OCI-LY1 (cell line): ENCODE data around the gene GLS.
"Not testable (repeated sequence)": the region's sequence is repeated elsewhere in the genome, so short reads cannot be mapped to it uniquely, and the experiment has no call there.

Source experiments
- H2AFZ ChIP-seq: fragments of 200-600 bp; sonication (generic), shearing (Covaris generic); 2 replicates; pipeline ENCODE4 v1.6.0; 2014; ENCODE audit warnings: antibody characterized with exemption, mild to moderate bottlenecking, low read length
- H3F3A ChIP-seq: fragments of 200-600 bp; sonication (generic), shearing (Covaris generic); 2 replicates; pipeline ENCODE4 v1.6.0; 2014; ENCODE audit warnings: mild to moderate bottlenecking, antibody characterized with exemption, low read length, moderate library complexity; ENCODE audit not compliant: insufficient read depth
- H3K27ac ChIP-seq: fragments of 200-600 bp; sonication (generic); 2 replicates; pipeline ENCODE4 v1.5.1; 2014; ENCODE audit warnings: low read length, mixed run types, mild to moderate bottlenecking, low read depth; ENCODE audit not compliant: poor library complexity, severe bottlenecking
- H3K27me3 ChIP-seq: fragments of 200-600 bp; sonication (generic); 2 replicates; pipeline ENCODE4 v1.6.0; 2014; ENCODE audit warnings: antibody characterized with exemption, mild to moderate bottlenecking, low read length, moderate library complexity; ENCODE audit not compliant: insufficient read depth
- H3K36me3 ChIP-seq: fragments of 200-600 bp; sonication (generic); 2 replicates; pipeline ENCODE4 v1.6.1; 2014; ENCODE audit warnings: mild to moderate bottlenecking, antibody characterized with exemption, low read length, moderate library complexity, mixed read lengths; ENCODE audit not compliant: insufficient read depth
- H3K4me1 ChIP-seq: fragments of 200-600 bp; sonication (generic); 2 replicates; pipeline ENCODE4 v1.5.1; 2014; ENCODE audit warnings: mild to moderate bottlenecking, low read length, moderate library complexity; ENCODE audit not compliant: insufficient read depth, severe bottlenecking
- H3K4me2 ChIP-seq: fragments of 200-600 bp; sonication (generic), shearing (Covaris generic); 2 replicates; pipeline ENCODE4 v1.6.1; 2014; ENCODE audit warnings: low read length
- H3K4me3 ChIP-seq: fragments of 200-600 bp; sonication (generic); 2 replicates; pipeline ENCODE4 v1.5.1; 2014; ENCODE audit warnings: low read length, low read depth, mild to moderate bottlenecking, mixed read lengths; ENCODE audit not compliant: poor library complexity, severe bottlenecking
- H3K79me2 ChIP-seq: fragments of 200-600 bp; shearing (Covaris generic); 2 replicates; pipeline ENCODE4 v1.6.1; 2016; ENCODE audit warnings: mixed run types, low read length, mixed read lengths; ENCODE audit not compliant: insufficient read depth
- H3K9ac ChIP-seq: fragments of 200-600 bp; sonication (generic), shearing (Covaris generic); 2 replicates; pipeline ENCODE4 v1.6.1; 2014; ENCODE audit warnings: mild to moderate bottlenecking, low read length, mixed read lengths
- H3K9me2 ChIP-seq: fragments of 200-600 bp; sonication (generic), shearing (Covaris generic); 2 replicates; pipeline ENCODE4 v1.6.1; 2014; ENCODE audit warnings: low read depth, mild to moderate bottlenecking, low read length, mixed read lengths
- H3K9me3 ChIP-seq: fragments of 200-600 bp; shearing (Covaris generic); 2 replicates; pipeline ENCODE4 v1.6.1; 2014; ENCODE audit warnings: low read length, mixed read lengths
- H4K20me1 ChIP-seq: fragments of 200-600 bp; sonication (generic), shearing (Covaris generic); 2 replicates; pipeline ENCODE4 v1.6.0; 2016; ENCODE audit warnings: mild to moderate bottlenecking, low read length; ENCODE audit not compliant: insufficient read depth
- CTCF ChIP-seq: fragments of 200-600 bp; sonication (generic), shearing (Covaris generic); IDR thresholded peaks from 2 replicates; pipeline ENCODE4 v1.5.1; 2017; ENCODE audit warnings: mild to moderate bottlenecking, antibody characterized with exemption, low read length, moderate library complexity, mixed read lengths
- EZH2 ChIP-seq: fragments of 200-600 bp; sonication (generic), shearing (Covaris generic); IDR thresholded peaks from 2 replicates; pipeline ENCODE4 v1.8.0; 2017; ENCODE audit warnings: borderline replicate concordance, mixed run types, mild to moderate bottlenecking, antibody characterized with exemption, low read length, moderate library complexity, mixed read lengths

The GLS gene

DNA sequence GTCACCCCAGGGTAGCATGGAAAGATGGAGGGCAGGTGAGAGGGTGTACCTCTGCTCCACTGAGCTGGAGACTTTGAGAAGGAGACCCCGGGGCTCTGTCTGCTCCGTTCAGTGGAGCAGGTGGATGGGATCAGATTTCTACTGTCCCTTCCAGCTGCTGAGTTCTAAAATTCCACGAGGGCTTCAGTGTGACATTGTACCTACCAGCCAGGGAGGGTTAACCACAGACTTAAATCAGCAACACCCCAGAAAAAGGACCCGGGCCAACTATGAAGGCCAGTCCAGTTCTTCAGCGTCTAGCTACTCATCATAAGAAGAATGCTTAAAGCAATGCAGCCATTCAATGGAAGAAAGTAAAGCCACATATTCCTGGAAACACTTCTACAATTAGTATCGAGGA lies 109.5 kb downstream of the GLS start:
- Histone ChIP-seq H3K79me2 (no peaks in the 10 kb centered on the region), H3K36me3 (peaks cover 91% of the 10 kb centered on the region), H4K20me1 (no peaks in the 10 kb centered on the region), H3K27ac (no peak overlapping the region), H3K9me2 (no peaks in the 10 kb centered on the region), H3K4me1 (no peaks in the 10 kb centered on the region), H3K9me3 (no peaks in the 10 kb centered on the region), H3K4me3 (no peak overlapping the region), H3K4me2 (no peak overlapping the region), H3K27me3 (no peaks in the 10 kb centered on the region), H3K9ac (no peak overlapping the region), H3F3A (no peaks in the 10 kb centered on the region), H2AFZ (no peak overlapping the region)
- TF ChIP-seq EZH2 (no peak), CTCF (no peak)

- Histone ChIP-seq H3K4me3 (no peak overlapping the region), H3F3A (no peaks in the 10 kb centered on the region), H3K9me2 (no peaks in the 10 kb centered on the region), H3K9ac (no peak overlapping the region), H3K27me3 (no peaks in the 10 kb centered on the region), H3K4me2 (no peak overlapping the region), H2AFZ (no peak overlapping the region), H4K20me1 (no peaks in the 10 kb centered on the region), H3K27ac (no peak overlapping the region), H3K9me3 (no peaks in the 10 kb centered on the region), H3K36me3 (peaks cover 89% of the 10 kb centered on the region), H3K79me2 (no peaks in the 10 kb centered on the region), H3K4me1 (no peaks in the 10 kb centered on the region)
- TF ChIP-seq CTCF, result no peak
Observed at GRCh38 chr2:190993292-190993643, 112.6 kb downstream of the GLS start.

DNA sequence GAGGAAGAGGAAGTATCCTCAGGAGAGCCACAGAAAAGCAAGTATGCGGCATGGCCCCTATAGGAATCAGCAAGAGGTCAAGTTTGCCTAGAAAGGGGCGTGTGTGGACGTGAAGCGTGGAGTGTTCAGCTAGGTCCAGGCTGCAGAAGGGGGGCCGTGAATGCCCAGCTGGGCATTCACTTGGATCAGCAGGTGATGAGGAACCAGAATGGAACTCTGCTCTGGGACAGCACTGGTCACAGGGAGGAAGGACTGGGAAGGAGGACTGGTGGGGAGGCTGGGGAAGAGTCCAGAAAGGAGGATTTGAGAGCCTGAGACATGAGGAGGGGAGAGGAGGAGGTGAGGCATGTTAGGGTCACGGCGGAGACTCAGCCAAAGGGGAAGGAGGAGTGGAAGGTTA lies 113.5 kb downstream of the GLS start:
- no peak overlapping the region for H3K9ac ChIP-seq
- no peak for TF ChIP-seq CTCF
- TF ChIP-seq EZH2, result no peak
- H3K4me1 ChIP-seq, result no peaks in the 10 kb centered on the region
- no peaks in the 10 kb centered on the region for H3K27me3 ChIP-seq
- H3F3A ChIP-seq, result no peaks in the 10 kb centered on the region
- H4K20me1 ChIP-seq, result no peaks in the 10 kb centered on the region
- H3K9me2 ChIP-seq, result no peaks in the 10 kb centered on the region
- H3K9me3 ChIP-seq, result no peaks in the 10 kb centered on the region
- H3K27ac ChIP-seq, result no peak overlapping the region
- peaks cover 86% of the 10 kb centered on the region for H3K36me3 ChIP-seq
- no peak overlapping the region for H2AFZ ChIP-seq
- H3K79me2 ChIP-seq, result no peaks in the 10 kb centered on the region
- H3K4me3 ChIP-seq, result no peak overlapping the region
- H3K4me2 ChIP-seq, result no peak overlapping the region

DNA sequence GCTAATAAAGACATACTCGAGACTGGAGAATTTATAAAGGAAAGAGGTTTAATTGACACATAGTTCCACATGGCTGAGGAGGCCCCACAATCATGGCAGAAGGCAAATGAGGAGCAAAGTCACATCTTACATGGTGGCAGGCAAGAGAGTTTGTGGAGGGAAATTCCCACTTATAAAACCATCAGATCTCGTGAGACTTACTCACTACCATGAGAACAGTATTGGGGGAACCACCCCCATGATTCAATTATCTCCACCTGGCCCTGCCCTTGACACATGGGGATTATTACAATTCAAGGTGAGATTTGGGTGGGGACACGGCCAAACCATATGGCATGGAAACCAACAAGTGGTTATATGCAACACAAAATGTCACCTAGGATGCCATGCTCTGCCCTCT lies 114.7 kb downstream of the GLS start:
- not testable (repeated sequence) for H3K9me3 ChIP-seq, H3K27ac ChIP-seq, H3K27me3 ChIP-seq, H4K20me1 ChIP-seq, H2AFZ ChIP-seq, H3K4me2 ChIP-seq, H3K9ac ChIP-seq, H3K9me2 ChIP-seq, H3K4me3 ChIP-seq, H3K4me1 ChIP-seq, H3F3A ChIP-seq, H3K79me2 ChIP-seq
- peaks cover 86% of the 10 kb centered on the region for H3K36me3 ChIP-seq
